Hepatocyte (in vitro differentiated cells): ENCODE data around the gene PPDPF.

ENCODE experiments used
- EZH2 ChIP-seq: fragments of 200-600 bp; sonication (generic); IDR thresholded peaks from 2 replicates; pipeline ENCODE4 v1.6.1; 2016; ENCODE audit warnings: antibody characterized with exemption, mild to moderate bottlenecking, borderline replicate concordance
- TF ChIP-seq, protein P1 (sequence below): fragments of 200-600 bp; sonication (generic); IDR thresholded peaks from 2 replicates; pipeline ENCODE4 v1.5.1; 2016; ENCODE audit warnings: antibody characterized with exemption, mild to moderate bottlenecking; ENCODE audit not compliant: poor library complexity

DNA sequence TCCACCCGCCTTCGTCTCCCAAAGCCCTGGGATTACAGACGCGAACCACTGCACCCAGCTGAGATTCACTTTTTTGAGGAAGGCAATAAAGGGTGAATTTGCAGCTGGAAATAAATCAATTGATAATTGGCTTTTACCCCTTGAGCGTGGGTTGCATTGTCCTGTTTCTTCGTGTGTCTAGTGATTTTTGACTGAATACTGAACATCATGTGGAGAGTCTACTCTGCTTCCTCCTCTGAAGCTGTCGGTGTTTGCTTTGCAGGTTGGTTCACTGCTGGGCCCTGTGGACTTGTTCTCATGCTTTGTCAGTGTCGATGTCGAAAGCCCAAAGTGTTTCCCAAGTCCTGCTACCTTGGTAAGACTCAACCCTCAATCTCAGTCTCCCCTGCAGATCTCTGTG lies 15.9 kb upstream of the PPDPF start:
- TF ChIP-seq, protein P1, sequence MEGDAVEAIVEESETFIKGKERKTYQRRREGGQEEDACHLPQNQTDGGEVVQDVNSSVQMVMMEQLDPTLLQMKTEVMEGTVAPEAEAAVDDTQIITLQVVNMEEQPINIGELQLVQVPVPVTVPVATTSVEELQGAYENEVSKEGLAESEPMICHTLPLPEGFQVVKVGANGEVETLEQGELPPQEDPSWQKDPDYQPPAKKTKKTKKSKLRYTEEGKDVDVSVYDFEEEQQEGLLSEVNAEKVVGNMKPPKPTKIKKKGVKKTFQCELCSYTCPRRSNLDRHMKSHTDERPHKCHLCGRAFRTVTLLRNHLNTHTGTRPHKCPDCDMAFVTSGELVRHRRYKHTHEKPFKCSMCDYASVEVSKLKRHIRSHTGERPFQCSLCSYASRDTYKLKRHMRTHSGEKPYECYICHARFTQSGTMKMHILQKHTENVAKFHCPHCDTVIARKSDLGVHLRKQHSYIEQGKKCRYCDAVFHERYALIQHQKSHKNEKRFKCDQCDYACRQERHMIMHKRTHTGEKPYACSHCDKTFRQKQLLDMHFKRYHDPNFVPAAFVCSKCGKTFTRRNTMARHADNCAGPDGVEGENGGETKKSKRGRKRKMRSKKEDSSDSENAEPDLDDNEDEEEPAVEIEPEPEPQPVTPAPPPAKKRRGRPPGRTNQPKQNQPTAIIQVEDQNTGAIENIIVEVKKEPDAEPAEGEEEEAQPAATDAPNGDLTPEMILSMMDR = no peak
- no peak for TF ChIP-seq EZH2
